NCI-H2081 (cell line): ENCODE results near the gene DENND1A.

Experiments
- DNase-seq, 2 experiments: peaks; one replicate each; lab custom pipeline; 2025; lab: John Stamatoyannopoulos, UW

Gene DENND1A

DNA sequence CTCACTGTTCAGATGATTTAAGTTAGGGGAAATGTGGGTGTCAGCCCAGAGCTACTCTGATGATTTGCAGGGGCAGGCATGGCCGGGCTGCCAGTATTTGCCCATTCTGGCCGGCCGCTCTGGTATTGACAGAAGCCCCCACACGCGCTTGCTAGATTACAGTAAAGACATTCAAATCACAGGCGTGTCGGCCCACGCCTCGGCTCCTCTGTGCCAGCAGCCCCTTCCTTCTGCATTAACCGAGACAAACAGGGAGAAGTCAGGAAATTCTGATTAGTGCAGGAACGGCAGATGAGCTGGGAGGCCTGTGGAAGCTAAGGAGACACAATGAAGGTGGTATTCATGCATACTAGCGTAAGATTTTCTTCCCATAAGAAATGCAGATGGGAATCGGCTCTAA is 460.6 kb downstream of the DENND1A start:
- no peak for DNase-seq

DNA sequence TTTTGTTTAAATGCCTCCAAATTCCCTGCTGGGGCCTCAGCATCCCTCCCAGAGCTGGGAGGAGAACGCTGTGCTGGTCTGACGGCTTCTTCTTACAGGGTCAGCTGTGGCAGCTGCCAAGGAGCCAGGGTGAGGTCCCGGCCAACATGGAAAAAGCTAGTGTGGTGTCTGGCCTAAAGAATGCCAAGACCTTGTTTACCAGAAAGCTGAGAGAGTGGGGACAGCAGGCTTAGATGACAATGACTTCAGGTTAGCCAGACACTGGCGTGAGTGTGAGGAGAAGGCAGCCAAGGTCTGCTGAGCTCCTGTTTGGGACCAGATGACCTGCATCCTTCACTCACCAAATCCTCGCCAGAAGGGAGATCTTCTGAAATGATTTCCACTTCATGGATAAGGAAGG is 461.4 kb downstream of the DENND1A start:
- no peak for DNase-seq

DNA sequence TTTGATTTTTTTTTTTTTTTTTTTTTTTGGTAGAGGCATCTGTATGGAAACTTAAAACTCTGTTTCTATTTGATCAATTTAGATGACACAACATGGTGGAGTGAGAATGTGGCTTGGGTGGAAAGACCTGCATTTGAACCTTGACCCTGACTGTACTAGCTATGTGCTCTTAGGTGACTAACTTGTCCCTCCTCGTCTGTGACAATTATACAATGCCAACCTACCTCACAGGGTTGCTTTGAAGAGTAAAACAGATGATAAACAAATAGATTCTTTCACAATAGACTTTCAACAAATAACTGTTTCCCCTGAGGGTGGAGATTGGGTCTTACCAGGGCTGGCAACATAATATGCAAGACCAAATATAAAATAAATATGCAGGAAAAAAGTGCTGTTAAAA is 464.6 kb downstream of the DENND1A start:
- DNase-seq: no peak

DNA sequence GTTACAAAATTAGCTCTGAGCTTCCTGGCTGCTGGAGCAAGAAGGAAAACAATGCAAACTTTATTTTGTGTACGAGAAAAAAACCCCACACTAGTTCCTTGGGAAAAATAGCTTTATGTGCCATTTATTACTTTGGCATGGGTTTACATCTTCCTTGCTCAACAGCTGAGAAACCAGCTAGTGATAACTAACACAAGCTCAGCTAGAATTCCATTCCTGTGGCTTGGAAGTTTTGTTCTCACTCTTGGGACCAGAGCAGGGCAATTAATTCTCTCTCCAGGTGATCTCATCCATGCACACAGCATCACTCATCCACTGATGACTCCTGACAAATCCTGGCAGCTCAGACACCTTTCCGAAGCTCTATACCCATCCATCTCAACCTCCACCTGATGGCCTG is 469.8 kb downstream of the DENND1A start:
- DNase-seq: no peak

DNA sequence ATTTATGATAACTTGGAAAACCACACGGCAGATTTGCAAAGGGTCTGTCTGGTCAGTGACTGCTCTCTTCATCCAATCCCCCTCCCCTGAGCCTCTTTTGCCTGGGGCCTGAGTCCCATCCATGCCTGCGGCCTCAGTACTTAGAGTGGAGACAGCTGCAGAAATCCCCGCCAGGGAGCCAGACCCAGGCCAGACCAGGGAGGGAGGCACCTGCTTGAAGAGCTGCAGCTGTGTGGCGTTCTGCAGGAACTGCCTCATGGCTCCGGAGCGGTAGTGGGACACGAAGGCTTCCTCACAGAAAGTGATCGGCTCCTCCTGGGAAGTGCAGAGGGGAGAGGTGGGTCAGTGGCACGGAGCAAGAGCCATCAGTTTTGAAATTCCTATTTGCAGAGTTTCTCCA is 472.3 kb downstream of the DENND1A start:
- no peak for DNase-seq

DNA sequence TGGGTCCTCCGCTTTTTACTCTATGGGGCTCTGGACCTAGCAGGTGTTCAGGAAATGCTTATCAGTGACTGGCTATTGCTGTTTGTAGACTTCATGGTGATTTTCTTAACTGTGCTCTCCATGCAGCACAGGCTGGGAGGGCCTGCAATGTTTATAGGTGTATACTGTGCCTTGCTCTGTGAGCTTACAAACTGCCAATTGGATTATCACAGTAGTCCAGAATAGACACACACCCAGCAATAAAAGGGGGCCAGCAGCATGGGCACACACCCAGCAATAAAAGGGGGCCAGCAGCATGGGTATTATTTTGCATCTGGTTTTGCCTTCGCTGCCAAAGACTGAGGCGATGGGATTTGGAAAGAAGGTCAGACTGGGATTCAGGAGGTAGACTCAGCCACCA is 473.9 kb downstream of the DENND1A start:
- no peak for DNase-seq

DNA sequence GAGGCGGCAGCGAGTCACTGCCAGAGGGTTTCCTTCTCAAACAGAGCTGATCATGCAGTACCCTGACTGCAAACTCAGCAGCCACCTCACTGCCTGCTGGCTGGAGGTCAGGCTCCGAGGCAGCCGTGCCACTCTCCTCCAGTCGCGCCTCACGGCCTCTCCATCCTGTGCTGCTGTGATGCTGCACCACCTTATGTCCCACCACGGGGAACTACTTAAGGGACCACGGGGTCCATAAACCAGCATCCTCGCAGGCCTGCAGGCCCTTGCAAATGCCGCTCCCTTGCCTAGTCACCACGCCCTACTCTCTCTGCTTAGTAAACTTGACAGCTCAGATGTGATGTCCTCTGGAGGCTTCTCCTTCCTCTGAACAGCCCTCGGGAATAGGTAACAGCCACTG is 474.7 kb downstream of the DENND1A start:
- DNase-seq: no peak

DNA sequence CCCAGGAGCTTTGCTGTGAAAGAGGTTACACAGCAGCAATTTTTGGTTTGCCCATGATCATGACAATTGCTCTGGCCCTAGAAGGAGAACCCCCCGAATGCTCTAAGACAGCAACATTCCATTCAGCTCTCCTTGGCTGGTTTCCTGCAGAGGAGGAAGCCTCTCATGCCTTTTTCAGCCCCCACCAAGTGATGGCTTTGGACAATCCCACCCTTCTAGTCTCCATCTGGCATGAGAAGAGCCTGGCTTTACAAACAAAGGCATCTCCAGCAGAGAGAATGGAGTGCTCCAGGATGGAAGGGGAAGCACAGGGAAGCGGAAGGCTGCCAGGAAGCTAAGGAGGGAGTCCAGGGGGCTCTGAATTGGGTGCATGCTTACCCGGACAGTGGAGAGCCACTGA is 475.6 kb downstream of the DENND1A start:
- no peak for DNase-seq

DNA sequence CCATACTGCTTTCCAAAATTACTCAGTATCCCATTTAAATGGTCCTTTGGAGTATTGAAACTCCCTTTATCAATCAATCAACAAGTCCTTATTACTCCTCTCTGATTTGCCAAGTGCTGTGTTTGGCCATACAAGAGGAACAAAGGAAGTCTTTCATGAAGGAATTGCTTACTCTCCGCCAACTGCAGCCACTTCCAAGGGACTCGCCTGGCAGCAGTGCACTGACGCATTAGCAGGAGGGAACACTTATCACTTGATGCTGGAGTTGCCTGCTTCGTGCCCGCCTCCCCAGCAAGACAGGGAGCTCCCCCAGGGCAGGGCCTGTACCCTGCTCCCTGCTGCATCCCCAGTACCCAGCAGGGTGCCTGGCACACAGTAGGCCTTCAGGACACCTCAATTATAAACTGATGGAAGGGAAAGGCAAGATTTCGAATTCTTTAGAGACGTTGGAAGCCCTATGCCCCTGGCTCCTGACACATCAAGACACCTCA is 476.1 kb downstream of the DENND1A start:
- peak in 1 of 2 experiments; percentile 38 for DNase-seq

DNA sequence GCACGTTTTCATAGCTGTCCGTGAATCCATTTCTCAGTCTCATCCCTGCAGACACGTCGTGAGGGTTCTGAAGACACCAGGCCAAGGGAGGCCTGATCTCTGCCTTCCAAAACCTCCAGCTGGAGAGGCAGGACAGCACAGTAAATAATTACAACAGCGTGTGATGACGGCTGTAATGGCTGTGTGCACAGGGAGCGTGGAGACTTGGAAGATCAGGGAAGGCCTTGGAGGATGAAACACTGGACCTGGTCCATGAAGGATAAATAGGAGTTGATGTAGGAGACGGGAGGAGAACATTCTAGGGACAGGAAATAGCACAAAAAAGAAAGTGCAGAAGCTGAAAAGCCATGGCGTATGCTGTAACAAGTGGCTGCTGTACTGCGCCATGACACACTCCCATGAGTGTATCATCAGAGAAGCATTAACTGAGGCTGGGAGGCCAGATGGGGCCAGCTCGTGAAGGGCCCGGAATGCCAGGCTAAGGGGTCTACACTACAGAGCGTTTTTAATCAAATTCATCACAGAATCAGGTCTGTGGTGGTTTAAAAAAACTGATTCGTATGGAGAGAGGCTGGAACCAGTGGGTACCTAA is 476.8 kb downstream of the DENND1A start:
- DNase-seq: no peak

DNA sequence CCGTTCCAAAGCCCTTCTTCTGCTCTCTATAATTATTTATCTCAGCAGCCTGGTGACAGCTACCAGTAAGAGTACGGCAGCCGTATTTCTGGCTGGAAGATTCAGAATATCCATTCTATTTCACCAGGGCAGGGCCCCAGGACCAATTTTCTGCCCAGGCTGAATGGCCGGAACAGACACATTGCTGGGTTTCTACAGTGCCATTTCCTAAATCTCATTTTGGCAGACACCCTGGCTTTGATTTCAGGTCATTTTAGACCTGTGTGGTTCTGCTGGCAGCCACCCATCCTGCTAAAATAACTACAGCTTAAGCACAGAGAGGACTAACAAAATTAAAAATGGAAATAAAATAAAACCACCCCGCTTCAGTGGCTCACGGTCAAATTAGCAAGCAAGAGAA is 478.9 kb downstream of the DENND1A start:
- DNase-seq: no peak

DNA sequence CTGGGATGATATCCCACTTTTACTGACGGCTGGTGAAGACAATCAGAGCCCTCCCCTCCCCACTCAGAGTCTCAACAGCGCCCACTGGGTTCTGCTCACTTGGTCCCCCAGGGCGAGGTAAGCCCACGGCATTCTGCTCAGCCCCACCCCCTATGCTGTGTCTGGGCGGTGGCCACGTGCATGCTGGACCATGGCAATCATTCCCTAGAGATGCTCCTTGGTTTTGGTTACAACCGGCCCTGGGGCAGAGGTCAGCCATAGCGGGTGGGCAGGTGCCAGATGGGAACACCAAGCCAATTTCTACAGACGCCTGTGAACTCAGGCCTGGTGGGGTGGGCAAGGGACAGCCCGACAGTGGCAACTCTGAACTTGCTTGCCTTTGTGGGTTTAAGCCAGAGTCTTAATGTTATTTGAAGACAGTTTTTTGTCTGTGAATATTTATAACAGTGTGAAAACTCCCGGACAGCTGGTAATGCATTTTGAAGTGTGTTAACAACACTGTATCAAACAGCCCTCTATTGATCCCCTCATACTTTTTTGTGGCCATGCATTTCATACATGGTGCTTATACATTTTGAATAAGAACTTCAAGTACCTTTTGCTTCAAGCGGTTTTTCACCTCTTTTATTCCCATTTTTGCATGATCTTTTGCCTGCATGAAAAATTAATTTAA is 479.7 kb downstream of the DENND1A start:
- no peak for DNase-seq

DNA sequence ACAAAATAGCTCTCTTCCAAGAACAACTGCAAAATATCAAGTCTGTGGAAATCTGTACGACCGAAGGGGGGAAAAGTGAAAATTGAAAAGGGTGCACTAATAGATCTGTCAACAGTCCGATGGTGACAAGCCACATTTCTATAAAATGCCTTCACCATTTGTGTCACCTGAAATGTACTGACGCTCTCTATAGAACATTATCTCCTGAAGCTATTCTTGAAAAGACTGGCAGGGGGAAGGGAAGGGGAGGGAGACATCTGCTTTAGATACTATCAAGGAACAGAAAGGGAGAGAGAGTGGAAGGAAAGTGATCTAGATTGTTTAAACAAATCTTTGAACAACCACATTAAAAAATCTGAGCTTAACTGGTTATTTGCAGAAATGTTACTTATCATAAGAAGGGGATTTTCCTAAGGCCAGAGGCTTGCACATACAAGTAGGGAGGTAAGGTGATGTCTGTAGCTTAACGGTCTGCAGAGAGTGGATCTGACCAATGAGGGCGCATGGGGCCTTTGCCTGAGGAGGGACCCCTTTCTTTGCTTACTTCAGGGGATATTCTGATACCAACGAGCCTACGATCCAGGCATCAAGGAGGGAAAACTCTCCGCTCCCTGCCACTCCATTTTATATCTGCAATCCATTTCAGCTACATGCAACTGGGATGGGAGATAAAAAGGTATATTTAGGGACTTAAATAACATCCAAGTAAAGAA is 481.8 kb downstream of the DENND1A start:
- no peak for DNase-seq

DNA sequence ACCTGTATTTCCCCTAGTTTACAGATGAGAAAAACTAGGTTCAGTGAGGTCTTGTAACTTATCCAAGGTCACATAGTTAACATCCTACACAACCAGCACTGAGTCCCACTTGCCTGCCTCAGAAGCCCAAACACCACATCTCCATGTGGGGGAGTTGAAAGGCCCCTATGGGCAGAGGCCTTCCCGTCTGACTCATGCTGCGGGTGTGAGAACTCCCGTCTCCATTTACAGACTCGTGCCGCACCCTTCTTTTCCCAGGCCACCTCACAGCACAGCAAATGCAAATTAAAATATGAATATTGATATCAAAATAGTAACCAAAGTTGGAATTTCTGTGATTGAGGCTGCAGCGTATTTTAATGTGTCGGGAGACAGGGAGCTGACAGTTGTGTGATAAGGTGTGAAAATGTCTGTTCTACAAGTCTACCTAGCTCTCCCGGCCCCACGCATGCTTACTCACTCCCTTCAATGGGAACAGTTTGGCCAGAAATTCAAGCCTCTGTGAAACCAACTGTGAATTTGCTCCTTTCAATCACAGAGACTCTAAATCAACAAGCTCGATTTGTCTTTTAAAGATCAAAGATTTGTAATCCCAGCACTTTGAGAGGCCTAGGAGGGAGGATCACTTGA is 483.8 kb downstream of the DENND1A start:
- DNase-seq: no peak

DNA sequence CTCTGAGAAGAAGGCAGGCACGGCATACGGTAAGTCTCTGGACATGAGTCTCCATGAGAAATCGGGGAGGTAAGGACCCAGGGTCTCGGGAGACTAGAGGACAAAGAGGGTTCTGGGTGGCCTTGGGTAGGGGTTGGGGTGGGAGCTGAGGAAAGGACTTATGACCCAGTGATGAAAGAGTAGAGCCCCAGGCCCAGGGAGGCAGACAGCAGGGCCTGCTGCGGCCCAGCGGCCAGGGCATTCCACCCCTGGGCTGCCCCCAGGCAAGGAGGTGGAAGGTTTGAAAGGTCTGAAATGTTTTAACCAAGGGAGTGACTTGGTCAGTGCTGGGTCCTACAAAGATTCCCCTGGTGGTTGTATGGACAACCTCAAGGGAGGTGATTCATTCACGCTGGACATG is 484.8 kb downstream of the DENND1A start:
- no peak for DNase-seq

DNA sequence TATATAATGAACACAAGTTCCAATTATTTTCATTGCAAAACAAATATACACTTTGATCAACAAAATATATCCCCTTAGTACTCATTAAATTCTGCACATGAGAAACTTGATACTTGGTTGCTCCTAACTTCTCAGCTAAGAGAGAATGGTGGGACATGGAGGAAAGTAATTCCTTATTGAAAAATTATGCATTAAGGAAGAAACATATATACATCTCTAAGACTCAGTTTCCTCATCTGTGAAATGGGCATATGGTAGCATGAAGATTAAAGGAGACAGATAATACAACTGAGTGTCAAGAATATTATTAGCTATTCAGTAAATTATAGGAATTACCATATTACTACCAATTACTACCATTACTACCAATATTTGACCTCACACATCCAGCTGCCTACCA is 488.2 kb downstream of the DENND1A start:
- no peak for DNase-seq

DNA sequence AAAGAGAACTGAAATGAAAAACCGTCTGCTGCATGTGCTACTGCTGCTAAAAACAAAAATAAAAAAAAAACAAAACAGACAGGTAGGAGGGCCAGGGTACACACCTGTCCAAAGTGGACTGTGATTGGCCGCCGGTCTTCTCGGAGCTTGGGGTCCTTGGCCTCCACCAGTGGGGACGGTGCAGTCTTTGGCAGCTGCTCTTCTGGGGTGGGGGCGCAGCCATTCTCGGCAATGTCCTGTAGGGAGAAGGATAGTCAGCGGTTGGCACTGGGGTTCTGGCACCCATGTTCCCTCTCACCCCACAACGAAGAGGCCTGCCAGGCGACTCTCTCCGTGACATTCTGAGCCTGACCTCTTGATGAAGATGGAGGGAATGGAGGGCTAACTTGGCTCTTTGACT is 489.7 kb downstream of the DENND1A start:
- no peak for DNase-seq

DNA sequence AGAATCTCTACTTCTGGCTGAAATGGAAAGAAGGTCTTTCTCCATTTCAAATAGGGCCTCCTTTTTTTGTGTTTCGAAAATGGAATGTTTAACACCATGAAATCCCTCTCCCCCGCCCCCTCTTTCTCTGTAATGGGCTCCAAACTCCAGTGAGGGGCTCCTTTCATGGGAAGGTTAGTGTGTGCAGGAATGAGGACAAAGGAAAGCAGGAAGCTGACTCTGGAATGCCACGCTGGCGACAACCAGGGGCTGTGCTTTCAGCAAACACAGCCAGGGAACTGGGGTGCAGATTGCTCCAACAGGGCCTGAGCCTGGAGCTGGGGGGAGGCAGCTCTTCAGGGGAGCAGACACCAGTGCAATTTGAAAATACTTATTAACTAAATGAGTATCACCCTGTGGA is 491.1 kb downstream of the DENND1A start:
- DNase-seq: no peak

DNA sequence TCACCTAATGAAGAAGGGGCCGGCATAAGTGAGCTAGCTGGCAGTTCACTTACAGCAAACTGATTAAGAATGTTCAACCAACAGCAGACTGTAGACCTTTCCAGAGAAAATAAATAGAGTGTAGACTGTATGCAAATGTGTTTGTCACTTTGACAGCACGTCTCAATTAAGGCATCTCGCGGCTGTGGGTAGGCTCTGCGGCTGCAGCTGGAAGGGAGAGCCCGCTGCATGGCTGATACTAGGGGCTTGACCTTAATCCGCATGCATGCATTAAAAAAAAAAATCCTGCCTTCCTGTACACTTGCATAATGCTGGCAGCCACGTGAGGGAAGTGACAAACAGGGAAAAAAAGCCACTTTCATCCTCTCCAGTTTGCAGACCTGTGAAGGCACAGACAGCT is 491.6 kb downstream of the DENND1A start:
- no peak for DNase-seq

DNA sequence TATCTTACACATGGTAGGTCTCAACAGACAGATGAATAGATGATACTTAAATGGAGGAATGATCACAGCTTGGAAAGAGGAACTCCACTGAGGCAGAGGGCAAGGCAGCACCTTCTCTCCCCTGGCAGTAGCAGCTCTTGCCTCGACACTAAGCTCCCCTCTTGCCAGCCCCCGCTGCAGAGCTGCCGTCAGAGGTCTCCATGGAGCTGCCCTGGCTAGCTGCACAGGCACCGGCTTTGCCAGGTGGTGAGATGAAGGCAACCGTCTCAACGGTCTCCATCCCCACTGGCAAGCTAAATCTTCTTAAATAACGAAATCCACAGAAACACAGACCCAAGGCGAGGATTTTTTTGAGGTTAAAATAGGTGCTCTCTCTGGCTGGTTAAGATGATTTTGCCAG is 492.7 kb downstream of the DENND1A start:
- DNase-seq: no peak

DNA sequence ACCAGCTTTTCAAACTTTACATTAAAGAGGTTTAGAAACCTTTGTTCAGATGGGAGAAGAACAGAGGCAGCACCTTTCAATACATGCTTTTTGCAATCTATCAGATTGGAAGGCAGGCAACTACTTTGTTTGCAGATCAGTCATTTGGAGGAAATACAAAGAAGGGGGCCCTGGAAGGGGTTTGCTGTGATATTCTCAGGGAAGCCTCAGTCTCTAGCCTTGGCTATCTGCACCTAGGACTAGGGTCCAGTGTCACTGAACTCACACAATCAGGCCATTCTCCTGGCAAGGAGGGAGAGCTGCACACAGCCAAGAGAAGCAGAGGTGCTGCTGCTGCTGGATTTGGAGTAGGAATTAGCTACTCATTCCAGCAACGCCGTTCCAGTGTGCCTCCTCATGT is 494.5 kb downstream of the DENND1A start:
- no peak for DNase-seq

DNA sequence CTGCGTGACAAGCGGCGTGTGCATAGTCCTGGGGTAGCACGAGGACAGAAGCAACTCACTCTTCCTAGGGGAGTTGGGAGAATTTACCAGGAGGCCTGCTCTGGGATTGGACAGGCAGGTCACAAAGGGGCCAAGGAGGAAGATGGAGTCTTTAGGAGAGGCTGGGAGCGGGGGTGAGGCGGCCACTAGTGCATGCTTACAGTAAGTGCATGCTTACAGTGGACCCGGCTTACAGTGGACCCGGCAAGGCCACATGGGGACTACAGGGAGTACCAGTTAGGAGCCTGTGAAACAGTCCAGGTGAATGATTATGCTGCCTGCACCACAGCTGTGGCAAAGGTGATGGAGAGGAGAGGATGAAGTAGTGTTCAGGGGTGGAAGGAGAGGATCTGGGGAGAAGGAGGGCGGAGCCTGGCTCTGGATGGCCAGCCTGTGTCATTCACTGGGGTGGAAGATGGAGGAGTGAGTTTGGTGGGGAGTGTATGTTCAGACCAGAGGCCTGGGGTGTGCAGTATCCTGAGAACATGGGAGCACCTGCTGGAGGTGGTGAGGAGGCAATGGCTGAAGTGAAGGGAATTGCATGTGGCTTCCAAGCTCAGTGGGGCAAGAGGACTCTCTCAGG is 495.2 kb downstream of the DENND1A start:
- DNase-seq: no peak
